Activated naive CD8-positive, alpha-beta T cell treated with anti-CD3 and anti-CD28 coated beads, Interleukin-2, amount 50 U/mL, for 24 hours (primary cell): ENCODE measurements around the gene MNDA.
"Not testable (repeated sequence)": the region's sequence is repeated elsewhere in the genome, so short reads cannot be mapped to it uniquely, and the experiment has no call there.

Experiments
- ATAC-seq: fragments of 150-1000 bp; cut with Tn5 transposase; one replicate; pipeline ENCODE4 v1.10.0; 2021
- DNase-seq: peaks from one replicate; pipeline ENCODE4 v3.0.0; 2021
- H3K27ac Mint-ChIP-seq: one replicate; pipeline ENCODE4 v1.8.0; 2021; ENCODE audit warnings: mild to moderate bottlenecking, mixed read lengths
- H3K27me3 Mint-ChIP-seq: one replicate; pipeline ENCODE4 v1.8.0; 2021; ENCODE audit warnings: mixed read lengths
- H3K36me3 Mint-ChIP-seq: one replicate; pipeline ENCODE4 v1.8.0; 2021; ENCODE audit warnings: low read depth, mixed read lengths
- H3K4me1 Mint-ChIP-seq: one replicate; pipeline ENCODE4 v1.8.0; 2021; ENCODE audit warnings: mixed read lengths
- H3K4me3 Mint-ChIP-seq: one replicate; pipeline ENCODE4 v1.8.0; 2021; ENCODE audit warnings: mild to moderate bottlenecking, moderate library complexity, mixed read lengths
- H3K9me3 Mint-ChIP-seq: one replicate; pipeline ENCODE4 v1.8.0; 2021; ENCODE audit warnings: mixed read lengths

Gene MNDA

DNA sequence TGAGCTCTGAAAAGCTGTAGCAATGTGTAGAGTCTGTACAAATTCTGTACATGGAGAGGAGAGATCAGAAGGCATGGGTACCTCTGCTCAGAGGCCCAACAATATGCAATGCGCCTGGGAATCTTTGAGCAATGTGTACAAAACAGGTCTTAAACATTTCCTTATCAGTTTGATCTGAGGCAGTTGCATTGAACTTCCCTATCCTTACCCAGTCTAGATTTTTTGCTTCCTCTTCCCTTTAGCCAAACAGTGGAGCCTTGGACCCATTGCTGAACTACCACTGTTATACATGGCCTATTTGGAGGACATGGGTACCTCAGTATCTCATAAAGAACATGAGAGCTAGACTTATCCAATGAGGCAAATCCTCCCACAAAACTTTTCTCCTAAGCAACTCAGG, 12.6 kb upstream of the MNDA start:
- no peak for DNase-seq
- Mint-ChIP-seq H3K4me1 (peaks cover 15% of the 10 kb centered on the region), H3K9me3 (no peaks in the 10 kb centered on the region), H3K36me3 (no peaks in the 10 kb centered on the region), H3K4me3 (no peak overlapping the region), H3K27me3 (peaks cover 1% of the 10 kb centered on the region), H3K27ac (no peak overlapping the region)
- ATAC-seq, result no peak

DNA sequence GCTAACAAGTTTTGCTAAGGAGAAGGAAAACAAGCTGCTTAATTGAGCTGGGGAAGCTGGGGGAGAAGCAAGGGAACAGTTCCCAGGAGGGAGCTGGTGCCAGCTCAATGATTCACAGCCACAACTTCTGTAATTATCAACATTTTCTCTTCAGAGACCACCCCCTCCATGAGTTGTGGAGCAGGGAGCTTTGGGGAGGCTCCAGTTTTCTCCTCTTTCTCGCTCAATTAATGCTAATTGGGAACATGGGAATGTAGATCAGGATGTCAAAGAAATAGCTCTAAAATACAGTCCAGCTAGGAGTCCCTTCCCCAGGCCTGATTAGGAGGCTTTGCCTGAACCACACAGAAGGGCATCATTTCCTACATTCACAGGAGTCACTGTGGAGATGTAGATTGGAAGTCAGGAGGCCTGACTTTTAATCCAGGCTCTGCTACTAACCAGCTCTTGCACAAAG, 12.1 kb upstream of the MNDA start:
- DNase-seq (no peak), ATAC-seq (no peak)
- H3K9me3 Mint-ChIP-seq, result no peaks in the 10 kb centered on the region
- peaks cover 15% of the 10 kb centered on the region for H3K4me1 Mint-ChIP-seq
- peak overlapping the region; percentile 37 for H3K27ac Mint-ChIP-seq
- peaks cover 1% of the 10 kb centered on the region for H3K27me3 Mint-ChIP-seq
- no peaks in the 10 kb centered on the region for H3K36me3 Mint-ChIP-seq
- H3K4me3 Mint-ChIP-seq, result no peak overlapping the region

DNA sequence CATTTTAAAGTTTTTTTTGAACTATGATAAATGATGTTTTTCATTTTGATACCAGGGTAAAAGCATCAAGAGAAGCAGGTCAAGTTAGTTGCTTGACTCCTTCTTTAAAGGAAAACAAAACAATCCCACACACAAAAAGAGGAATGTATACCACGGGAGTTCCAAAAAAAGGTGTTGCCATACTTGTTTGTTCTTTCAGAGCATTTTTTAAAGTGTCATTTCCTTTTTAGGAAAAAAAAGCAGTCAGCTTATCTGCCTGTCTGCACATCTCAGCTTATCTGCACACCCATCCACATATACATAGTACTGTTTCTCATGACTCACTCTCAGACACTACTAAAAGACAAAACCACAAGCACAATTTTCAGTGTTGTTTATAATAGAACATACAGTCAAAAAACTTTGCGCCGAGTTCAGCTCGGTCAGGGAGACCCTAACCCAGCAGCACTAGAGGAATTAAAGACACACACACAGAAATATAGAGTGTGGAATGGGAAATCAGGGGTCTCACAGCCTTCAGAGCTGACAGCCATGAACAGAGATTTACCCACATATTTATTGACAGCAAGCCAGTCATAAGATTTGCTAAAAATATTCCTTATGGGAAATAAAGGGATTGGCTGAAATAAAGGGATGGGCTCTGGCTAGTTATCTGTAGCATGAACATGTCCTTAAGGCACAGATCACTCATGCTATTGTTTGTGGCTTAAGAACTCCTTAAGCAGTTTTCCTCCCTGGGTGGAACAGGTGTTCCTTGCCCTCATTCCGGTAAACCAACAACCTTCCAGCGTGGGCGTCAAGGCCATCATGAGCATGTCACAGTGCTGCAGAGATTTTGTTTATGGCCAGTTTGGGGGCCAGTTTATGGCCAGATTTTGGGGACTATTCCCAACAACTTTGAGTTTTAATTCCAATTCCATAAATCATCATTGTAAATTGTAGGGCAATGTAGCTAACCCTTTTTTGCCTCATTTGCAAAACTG, 11.4 kb upstream of the MNDA start:
- no peaks in the 10 kb centered on the region for H3K9me3 Mint-ChIP-seq
- peak overlapping the region; percentile 37 for H3K27ac Mint-ChIP-seq
- ATAC-seq, result peak; percentile 88
- H3K36me3 Mint-ChIP-seq, result no peaks in the 10 kb centered on the region
- no peak for DNase-seq
- H3K4me1 Mint-ChIP-seq, result peaks cover 15% of the 10 kb centered on the region
- no peak overlapping the region for H3K4me3 Mint-ChIP-seq
- peaks cover 2% of the 10 kb centered on the region for H3K27me3 Mint-ChIP-seq

DNA sequence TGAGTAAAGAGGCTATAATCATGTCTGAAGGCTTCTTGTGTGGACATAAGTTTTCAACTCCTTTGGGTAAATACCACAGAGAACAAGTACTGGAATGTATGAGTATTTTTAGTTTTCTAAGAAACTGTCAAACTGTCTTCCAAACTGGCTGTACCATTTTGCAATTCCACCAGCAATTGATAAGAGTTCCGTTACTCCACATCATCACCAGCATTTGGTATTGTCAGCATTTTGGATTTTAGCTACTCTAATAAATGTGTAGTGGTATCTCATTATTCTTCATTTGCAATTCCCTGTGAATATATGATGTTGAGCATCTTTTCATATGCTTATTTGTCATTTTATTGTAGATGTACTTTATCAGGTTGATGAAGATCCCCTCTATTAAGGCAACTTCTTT, 9.4 kb upstream of the MNDA start:
- H3K9me3 Mint-ChIP-seq, result peaks cover 4% of the 10 kb centered on the region
- H3K36me3 Mint-ChIP-seq, result no peaks in the 10 kb centered on the region
- H3K27ac Mint-ChIP-seq, result no peak overlapping the region
- ATAC-seq (no peak), DNase-seq (no peak)
- H3K4me1 Mint-ChIP-seq, result peaks cover 15% of the 10 kb centered on the region
- peaks cover 6% of the 10 kb centered on the region for H3K27me3 Mint-ChIP-seq
- no peak overlapping the region for H3K4me3 Mint-ChIP-seq

DNA sequence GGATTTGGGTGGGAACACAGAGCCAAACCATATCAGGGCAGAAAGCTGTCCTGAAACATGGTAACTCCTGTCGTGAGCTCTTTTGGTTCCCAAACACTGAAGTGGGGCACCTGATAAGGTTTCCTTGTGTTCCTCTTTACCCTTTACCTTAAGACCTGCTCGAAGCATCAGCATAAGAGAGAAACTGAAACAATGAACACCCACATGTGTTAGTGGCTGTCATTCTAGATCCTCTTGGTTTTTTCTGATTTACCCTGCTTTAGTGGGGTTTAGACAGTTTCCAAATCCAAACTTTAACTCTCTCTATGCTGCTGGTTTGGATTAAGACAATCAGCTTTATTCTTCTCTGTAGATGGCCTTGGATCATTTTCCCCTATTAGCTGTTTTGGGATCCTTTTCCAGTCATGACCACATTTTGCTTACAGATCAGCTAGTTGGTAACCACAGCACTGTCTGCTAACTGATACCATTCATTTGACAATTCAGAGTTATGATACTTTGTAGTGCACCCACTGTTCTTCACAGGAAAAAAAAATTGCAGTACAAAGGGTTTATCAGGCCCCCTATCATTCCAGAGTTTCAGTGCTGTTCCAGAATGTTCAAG, 975 bp upstream of the MNDA start:
- H3K9me3 Mint-ChIP-seq, result peaks cover 28% of the 10 kb centered on the region
- H3K27me3 Mint-ChIP-seq, result peaks cover 6% of the 10 kb centered on the region
- no peak overlapping the region for H3K27ac Mint-ChIP-seq
- H3K4me3 Mint-ChIP-seq, result no peak overlapping the region
- ATAC-seq, result peak; percentile 36
- H3K4me1 Mint-ChIP-seq, result peaks cover 12% of the 10 kb centered on the region
- no peak for DNase-seq
- peaks cover 7% of the 10 kb centered on the region for H3K36me3 Mint-ChIP-seq

DNA sequence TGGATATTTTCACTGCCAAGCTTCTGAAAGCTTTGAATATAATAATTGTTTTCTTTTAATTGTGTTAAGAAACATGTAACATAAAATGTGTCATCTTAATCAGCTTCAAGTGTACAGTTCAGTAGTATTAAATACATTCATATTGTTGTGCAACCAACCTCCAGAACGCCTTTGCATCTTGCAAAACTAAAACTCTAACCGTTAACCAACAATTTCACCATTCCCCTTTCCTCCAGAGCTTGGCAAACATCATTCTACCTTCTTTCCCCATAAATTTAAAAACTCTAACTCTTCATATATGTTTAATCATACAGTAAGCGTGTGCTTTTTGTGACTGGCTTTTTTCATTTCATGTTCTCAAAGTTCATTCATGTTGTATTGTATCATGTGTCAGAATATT, 2.1 kb downstream of the MNDA start:
- H3K9me3 Mint-ChIP-seq, result peaks cover 17% of the 10 kb centered on the region
- H3K4me3 Mint-ChIP-seq, result no peak overlapping the region
- DNase-seq, result no peak
- H3K36me3 Mint-ChIP-seq, result peaks cover 5% of the 10 kb centered on the region
- no peak overlapping the region for H3K27ac Mint-ChIP-seq
- H3K27me3 Mint-ChIP-seq, result peaks cover 3% of the 10 kb centered on the region
- H3K4me1 Mint-ChIP-seq, result peaks cover 12% of the 10 kb centered on the region
- ATAC-seq, result no peak

DNA sequence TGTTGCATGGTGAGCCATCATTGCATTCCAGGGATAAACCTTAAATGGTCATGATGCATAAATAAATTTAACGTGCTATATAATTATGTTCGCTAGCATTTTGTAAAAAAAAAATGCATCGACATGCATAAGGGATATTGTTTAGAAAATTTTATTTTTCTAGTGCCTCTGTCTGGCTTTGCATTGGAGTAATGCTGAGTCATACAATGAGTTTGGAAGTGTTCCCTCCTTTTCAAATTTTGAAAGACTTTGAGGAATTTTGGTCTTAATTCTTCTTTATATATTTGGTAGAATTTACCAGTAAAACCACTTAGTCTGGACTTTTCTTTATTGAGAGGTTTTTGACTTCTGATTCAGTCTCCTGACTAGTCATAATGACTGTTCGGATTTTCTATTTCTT, 4.9 kb downstream of the MNDA start:
- Mint-ChIP-seq H3K4me1 (peaks cover 2% of the 10 kb centered on the region), H3K27ac (no peak overlapping the region), H3K36me3 (no peaks in the 10 kb centered on the region), H3K9me3 (peaks cover 12% of the 10 kb centered on the region), H3K27me3 (peaks cover 11% of the 10 kb centered on the region), H3K4me3 (no peak overlapping the region)
- ATAC-seq, result no peak
- no peak for DNase-seq

DNA sequence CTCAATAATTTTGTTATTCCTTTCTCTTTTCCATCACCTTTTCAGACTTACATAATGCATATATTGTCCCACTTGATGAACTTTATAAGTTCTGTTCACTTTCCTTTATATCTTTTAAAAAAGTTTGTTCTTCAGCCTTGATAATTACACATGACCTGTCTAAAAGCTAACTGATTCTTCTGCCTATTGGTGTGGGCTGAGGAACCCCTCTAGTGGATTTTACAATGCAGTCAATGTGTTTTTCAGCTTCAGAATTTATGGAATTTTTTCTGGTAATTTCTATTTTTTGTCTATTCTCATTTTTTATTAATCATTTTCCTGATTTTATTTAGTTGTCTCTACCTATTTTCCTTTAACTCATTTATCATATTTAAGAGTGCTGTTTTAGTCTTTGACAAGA, 7.5 kb downstream of the MNDA start:
- no peak for DNase-seq
- no peak overlapping the region for H3K27ac Mint-ChIP-seq

DNA sequence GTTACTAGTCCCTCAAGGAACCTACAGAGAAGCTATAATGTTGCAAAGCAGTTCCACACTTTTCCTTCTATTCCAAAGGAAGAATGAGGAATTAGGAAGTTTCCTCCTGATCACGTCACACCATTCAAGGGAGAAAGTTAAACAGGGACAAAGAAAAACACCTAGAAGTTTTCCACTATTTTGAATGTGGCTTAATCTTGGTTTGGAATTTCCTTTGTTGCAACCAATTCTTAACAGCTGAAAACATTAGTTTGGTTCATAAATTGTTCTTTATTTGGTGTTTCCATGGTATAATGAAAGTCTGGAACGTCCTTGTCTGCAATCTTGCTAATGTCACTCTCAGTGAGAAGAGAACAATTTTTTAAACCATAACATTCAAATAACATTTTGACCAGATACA, 8.4 kb downstream of the MNDA start:
- Mint-ChIP-seq H3K27me3 (peaks cover 11% of the 10 kb centered on the region), H3K4me3 (no peak overlapping the region), H3K4me1 (no peaks in the 10 kb centered on the region), H3K27ac (no peak overlapping the region), H3K36me3 (no peaks in the 10 kb centered on the region), H3K9me3 (peaks cover 14% of the 10 kb centered on the region)
- DNase-seq (no peak), ATAC-seq (no peak)

More for the DNA sequence above, 7.5 kb downstream of the MNDA start:
- peaks cover 12% of the 10 kb centered on the region for H3K9me3 Mint-ChIP-seq
- no peaks in the 10 kb centered on the region for H3K36me3 Mint-ChIP-seq
- no peaks in the 10 kb centered on the region for H3K4me1 Mint-ChIP-seq
- peaks cover 11% of the 10 kb centered on the region for H3K27me3 Mint-ChIP-seq
- no peak overlapping the region for H3K4me3 Mint-ChIP-seq
- ATAC-seq, result no peak

DNA sequence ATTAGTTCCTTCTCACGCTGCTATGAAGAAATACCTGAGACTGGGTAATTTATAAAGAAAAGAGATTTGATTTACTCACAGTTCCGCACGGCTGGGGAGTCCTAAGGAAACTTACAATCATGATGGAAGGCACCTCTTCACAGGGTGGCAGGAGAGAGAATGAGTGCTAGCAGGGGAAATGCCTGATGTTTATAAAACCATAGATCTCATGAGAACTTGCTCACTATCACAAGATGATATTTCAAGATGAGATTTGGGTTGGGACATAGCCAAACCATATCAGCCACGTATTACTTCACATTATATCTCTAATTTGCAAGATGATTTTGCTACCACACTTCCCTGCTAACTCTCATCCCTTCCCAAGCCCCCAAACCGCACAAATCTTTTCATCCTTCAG, 9.1 kb downstream of the MNDA start:
- no peak overlapping the region for H3K4me3 Mint-ChIP-seq
- no peaks in the 10 kb centered on the region for H3K36me3 Mint-ChIP-seq
- H3K9me3 Mint-ChIP-seq, result peaks cover 16% of the 10 kb centered on the region
- H3K4me1 Mint-ChIP-seq, result no peaks in the 10 kb centered on the region
- ATAC-seq (no peak), DNase-seq (no peak)
- H3K27me3 Mint-ChIP-seq, result peaks cover 14% of the 10 kb centered on the region
- no peak overlapping the region for H3K27ac Mint-ChIP-seq

DNA sequence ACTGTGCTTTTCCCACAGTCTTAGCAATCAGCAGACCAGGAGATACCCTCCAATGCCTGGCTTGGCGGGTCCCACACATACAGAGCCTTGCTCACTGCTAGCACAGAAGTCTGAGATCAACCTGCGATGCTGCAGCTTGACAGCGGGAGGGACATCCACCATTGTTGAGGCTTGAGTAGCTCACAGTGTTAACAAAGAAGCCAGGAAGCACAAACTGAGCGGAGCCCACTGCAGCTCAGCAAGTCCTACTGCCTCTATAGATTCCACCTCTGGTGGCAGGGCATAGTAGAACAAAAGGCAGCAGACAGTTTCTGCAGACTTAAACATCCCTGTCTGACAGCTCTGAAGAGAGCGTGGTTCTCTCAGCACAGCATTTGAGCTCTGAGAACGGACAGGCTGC, 33.4 kb downstream of the MNDA start:
- H3K4me3 Mint-ChIP-seq, result no peak overlapping the region
- H3K9me3 Mint-ChIP-seq, result peaks cover 11% of the 10 kb centered on the region
- H3K27me3 Mint-ChIP-seq, result peaks cover 14% of the 10 kb centered on the region
- no peak for DNase-seq
- no peaks in the 10 kb centered on the region for H3K4me1 Mint-ChIP-seq
- H3K27ac Mint-ChIP-seq, result no peak overlapping the region
- no peak for ATAC-seq
- peaks cover 2% of the 10 kb centered on the region for H3K36me3 Mint-ChIP-seq

DNA sequence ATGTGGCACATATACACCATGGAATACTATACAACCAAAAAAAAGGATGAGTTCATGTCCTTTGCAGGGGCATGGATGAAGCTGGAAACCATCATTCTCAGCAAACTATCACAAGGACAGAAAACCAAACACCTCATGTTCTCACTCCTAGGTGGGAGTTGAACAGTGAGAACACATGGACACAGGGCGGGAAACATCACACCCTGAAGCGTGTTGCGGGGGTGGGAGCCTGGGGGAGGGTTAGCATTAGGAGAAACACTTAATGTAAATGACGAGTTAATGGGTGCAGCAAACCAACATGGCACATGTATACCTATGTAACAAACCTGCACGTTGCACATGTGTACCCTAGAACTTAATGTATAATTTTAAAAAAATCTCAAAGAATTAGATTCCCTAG, 39.3 kb downstream of the MNDA start:
- not testable (repeated sequence) for H3K9me3 Mint-ChIP-seq

DNA sequence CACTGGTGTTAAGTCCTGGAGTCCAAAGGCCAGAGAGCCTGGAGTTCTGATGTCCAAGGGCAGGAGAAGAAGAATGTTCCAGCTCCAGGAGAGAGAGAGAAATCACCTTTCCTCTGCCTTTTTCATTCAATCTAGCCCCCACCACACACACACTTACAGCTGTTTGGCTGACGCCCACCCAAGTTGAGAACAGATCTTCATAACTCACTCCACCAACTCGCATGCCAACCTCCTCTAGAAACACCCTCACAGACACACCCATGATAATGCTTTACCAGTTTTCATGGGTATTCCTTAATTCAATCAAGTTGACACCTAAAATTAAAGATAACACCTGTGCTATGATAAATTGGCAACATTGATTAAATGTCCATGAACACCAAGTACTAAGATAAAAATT, 42.0 kb downstream of the MNDA start:
- Mint-ChIP-seq H3K27ac (no peak overlapping the region), H3K4me1 (no peaks in the 10 kb centered on the region), H3K27me3 (no peaks in the 10 kb centered on the region), H3K9me3 (no peaks in the 10 kb centered on the region), H3K36me3 (no peaks in the 10 kb centered on the region), H3K4me3 (no peak overlapping the region)
- no peak for DNase-seq
- ATAC-seq, result no peak

More for the DNA sequence above, 39.3 kb downstream of the MNDA start:
- not testable (repeated sequence) for H3K36me3 Mint-ChIP-seq, H3K27me3 Mint-ChIP-seq, H3K4me3 Mint-ChIP-seq, ATAC-seq, DNase-seq, H3K4me1 Mint-ChIP-seq, H3K27ac Mint-ChIP-seq

DNA sequence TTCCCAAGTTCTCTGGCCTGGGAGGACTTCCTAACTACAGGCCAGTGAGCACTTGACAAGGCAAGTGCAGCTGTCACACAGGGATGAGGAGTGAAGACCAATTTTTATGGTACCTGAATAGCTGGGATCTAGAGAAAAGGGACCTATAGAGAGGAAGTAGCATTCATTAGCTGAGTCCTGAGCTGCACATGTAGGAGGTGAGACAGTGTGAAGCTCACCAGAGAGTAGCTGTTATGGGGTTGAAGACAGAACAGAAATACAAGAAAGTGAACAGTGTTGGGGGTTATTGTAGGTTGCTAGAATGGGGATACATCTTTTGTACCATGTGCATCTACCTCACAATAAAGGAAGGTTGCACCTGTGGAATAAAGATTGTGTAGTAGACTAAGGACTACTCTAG, 62.5 kb downstream of the MNDA start:
- no peak overlapping the region for H3K27ac Mint-ChIP-seq
- no peaks in the 10 kb centered on the region for H3K4me1 Mint-ChIP-seq
- H3K36me3 Mint-ChIP-seq, result no peaks in the 10 kb centered on the region
- H3K27me3 Mint-ChIP-seq, result no peaks in the 10 kb centered on the region
- H3K9me3 Mint-ChIP-seq, result peaks cover 7% of the 10 kb centered on the region
- ATAC-seq (no peak), DNase-seq (no peak)
- H3K4me3 Mint-ChIP-seq, result no peak overlapping the region

DNA sequence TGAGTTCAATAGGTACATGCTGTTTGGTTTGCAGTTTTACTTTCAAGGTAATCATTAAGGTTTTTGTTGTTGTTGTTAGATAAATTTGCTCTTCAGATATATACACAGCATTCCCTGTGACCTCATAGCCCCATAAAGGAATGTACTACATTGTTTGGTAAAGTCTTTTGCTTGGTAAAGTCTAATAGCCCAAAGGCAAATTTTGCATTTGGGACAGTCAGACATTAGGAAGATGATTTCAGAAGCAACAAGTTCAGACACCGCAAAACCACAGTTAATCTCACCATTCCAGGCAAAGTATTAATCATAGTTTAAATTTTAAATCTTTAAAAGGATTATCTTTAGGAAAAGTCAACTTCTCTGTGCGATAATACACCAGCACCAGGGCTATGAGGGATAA, 67.6 kb downstream of the MNDA start:
- Mint-ChIP-seq H3K4me1 (no peaks in the 10 kb centered on the region), H3K9me3 (peaks cover 5% of the 10 kb centered on the region), H3K4me3 (no peak overlapping the region), H3K27me3 (peaks cover 3% of the 10 kb centered on the region), H3K36me3 (no peaks in the 10 kb centered on the region), H3K27ac (no peak overlapping the region)
- DNase-seq, result no peak
- no peak for ATAC-seq
